Measurements from ENCODE around the gene HSPBP1.

HSPBP1 gene

DNA sequence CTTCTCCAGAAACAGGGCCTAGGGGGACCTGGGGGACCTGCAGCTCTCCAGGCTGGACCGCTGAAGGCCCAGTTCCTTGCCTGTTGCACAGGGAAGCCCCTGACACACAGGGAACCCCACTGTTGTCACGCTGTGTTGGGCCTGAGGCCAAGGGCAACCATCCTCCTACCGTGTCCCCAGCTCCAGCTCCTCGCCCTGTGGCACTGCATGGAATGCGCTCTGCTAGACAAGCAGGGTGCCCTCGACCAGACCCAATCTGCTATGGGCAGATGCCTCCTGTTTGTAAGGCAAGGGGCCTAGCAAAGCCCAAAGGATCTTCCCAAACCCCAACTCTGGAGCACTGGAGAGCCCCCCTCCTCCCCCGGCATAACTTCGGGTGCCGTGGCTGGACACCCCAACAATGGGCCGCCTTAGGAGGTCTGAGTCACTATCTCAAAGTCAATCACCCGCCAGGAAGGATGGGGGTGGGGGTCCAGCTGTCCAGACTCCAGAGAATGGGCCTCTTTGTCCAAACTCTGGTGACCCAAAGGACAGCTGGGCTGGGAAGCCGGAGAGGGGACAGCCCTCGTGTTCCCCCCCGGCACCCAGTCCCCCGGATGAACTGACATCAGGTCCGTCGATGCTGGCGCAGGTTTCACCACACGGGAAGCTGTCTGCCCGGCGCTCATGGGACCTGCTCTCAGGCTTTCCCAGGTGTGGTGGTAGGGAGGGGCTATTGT, 7.6 kb upstream of the HSPBP1 start:
- Mint-ChIP-seq H3K9me3 (no peaks in the 10 kb centered on the region), H3K27ac (peak overlapping the region; percentile 48), H3K36me3 (peaks cover 27% of the 10 kb centered on the region), H3K4me1 (peaks cover 18% of the 10 kb centered on the region), H3K4me3 (no peak overlapping the region)
- DNase-seq (ENCODE audit: low spot score in 2 of 2) (no peak), ATAC-seq (peak; percentile 45)

DNA sequence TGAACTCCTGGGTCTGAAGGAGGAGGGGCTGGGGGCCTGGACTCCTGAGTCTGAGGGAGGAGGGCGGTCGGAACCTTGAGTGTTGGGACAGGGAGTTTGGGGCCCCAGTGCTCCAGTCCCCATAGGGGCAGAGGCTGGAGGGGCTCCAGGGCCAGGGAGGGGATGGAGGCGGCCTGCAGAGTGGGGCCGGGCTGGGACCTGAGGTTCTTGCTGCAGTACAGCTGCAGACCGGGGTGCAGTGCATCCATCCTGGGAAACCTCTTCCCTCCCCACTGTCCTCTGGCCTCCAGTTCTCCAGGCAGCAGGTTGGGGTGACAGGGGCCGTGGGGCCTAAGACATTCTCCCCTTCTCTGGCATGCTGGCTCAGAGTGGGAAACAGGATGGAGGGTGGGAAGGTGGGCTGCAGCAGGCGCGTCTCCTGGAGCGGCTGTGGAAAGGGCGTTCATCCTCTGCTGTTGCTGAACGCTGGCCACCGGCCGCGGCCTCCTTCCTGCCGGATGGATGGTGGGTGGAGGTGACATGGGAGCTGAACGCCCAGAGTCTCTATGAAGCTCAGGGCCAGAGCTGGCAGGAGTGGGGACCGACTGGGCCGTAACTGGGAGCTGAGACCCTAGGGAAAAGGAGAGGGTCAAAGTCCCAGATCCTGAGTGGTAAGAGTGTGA, 5.5 kb upstream of the HSPBP1 start:
- H3K27ac Mint-ChIP-seq, result peak overlapping the region; percentile 68

DNA sequence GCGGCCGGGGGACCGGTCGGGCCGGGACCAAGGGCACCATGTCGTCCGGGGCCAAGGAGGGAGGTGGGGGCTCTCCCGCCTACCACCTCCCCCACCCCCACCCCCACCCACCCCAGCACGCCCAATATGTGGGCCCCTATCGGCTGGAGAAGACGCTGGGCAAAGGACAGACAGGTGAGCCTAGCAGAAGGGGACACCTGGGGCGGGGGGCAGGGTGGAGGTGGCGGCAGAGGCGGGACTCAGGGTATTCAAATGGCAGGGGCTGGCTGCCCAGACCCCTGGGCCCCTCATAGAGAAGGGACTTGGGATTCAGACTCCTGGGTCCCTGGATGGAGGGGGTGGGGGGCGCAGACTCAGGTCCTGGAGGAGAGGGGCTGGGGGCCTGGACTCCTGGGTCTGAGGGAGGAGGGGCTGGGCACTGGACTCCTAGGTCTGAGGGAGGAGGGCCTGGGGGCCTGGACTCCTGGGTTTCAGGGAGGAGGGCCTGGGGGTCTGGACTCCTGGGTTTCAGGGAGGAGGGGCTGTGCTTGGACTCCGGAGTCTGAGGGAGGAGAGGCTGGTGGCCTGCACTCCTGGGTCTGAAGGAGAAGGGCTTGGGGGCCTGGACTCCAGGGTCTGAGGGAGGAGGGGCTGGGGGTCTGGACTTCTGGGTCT, 4.6 kb upstream of the HSPBP1 start:
- ATAC-seq, result no peak
- Mint-ChIP-seq H3K4me3 (peak overlapping the region; percentile 75), H3K4me1 (peaks cover 39% of the 10 kb centered on the region), H3K36me3 (peaks cover 10% of the 10 kb centered on the region), H3K27ac (peak overlapping the region; percentile 68), H3K9me3 (no peaks in the 10 kb centered on the region)
- no peak for DNase-seq (ENCODE audit: low spot score in 2 of 2)

More for the DNA sequence above, 5.5 kb upstream of the HSPBP1 start:
- H3K4me1 Mint-ChIP-seq, result peaks cover 30% of the 10 kb centered on the region
- peak overlapping the region; percentile 75 for H3K4me3 Mint-ChIP-seq
- DNase-seq (ENCODE audit: low spot score in 2 of 2) (no peak), ATAC-seq (no peak)
- H3K36me3 Mint-ChIP-seq, result peaks cover 10% of the 10 kb centered on the region
- no peaks in the 10 kb centered on the region for H3K9me3 Mint-ChIP-seq

DNA sequence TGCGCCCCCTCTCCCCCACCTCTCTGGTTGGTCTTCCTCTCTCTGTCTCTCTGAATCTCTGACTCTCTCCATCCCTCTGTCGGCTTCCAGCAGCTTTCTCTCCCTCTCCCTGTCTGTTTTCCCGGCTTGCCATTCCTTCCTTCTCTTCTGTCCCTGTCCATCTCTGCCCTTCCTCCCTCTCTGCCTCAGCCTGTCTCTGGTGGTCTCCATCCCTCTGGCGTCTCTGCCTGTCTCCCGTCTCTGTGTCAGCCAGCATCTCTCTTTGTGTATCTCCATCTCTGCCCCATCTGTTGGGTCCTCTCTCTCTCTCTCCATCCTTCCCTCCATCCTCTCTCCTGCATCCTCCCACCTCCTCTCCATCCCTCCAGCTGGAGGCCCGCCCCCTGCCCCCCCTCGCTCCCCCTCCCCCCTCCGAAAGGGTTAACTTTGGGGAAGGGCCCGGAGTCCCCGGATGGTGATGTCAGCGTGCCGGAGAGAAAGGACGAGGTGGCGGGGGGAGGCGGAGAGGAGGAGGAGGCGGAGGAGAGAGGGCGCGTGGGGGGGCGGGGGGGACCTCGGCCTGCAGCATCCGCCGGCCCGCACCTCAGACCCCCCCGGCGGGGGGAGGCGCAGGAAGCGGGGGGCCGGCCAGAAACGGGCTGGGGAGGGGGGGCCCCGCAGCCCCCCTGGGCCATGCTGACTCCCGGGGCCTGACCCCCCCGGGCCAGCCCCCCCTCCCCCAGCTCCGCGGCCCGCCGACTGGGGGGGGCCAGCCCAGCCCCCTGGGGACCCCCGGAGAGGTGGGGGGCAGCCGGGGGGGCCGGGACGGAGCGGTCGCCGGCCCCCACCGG, 3.9 kb upstream of the HSPBP1 start, which contains the start of gene BRSK1:
BRSK1 (plus strand) TSS at position 450 of the 830 bp plus-strand sequence. CDS start 446 bp downstream, outside the sequence.
- Mint-ChIP-seq H3K9me3 (no peaks in the 10 kb centered on the region), H3K4me3 (peak within 1 kb of the TSS; percentile 75), H3K27ac (peak within 1 kb of the TSS; percentile 93), H3K4me1 (peaks cover 45% of the 10 kb centered on the region), H3K36me3 (peaks cover 7% of the 10 kb centered on the region)
- ATAC-seq (no peak), DNase-seq (ENCODE audit: low spot score in 2 of 2) (no peak)

DNA sequence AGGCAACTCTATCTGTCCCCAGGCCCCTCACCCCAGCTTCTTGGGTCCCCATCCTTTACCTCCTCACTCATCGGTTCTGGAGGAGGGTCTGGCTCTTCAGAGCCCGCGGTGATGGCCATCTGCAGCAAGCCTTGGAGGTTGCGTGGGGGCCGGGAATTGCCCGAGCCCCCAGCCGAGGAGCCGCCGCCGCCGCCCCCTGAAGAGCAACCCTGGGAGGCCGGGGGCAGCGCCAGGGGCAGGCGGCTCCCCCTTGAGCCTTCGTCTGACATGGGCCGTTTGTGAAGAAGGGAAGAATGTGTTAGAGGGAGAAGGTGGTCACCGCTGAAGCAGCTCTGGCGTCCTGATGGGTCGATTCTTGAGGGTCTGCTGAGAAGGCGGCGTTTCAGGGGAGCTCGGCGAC, 570 bp downstream of the HSPBP1 start:
- peaks cover 34% of the 10 kb centered on the region for H3K36me3 Mint-ChIP-seq
- H3K4me3 Mint-ChIP-seq, result peak overlapping the region; percentile 100
- ATAC-seq (no peak), DNase-seq (ENCODE audit: low spot score in 2 of 2) (no peak)
- peak overlapping the region; percentile 98 for H3K27ac Mint-ChIP-seq
- peaks cover 58% of the 10 kb centered on the region for H3K4me1 Mint-ChIP-seq
- H3K9me3 Mint-ChIP-seq, result no peaks in the 10 kb centered on the region

DNA sequence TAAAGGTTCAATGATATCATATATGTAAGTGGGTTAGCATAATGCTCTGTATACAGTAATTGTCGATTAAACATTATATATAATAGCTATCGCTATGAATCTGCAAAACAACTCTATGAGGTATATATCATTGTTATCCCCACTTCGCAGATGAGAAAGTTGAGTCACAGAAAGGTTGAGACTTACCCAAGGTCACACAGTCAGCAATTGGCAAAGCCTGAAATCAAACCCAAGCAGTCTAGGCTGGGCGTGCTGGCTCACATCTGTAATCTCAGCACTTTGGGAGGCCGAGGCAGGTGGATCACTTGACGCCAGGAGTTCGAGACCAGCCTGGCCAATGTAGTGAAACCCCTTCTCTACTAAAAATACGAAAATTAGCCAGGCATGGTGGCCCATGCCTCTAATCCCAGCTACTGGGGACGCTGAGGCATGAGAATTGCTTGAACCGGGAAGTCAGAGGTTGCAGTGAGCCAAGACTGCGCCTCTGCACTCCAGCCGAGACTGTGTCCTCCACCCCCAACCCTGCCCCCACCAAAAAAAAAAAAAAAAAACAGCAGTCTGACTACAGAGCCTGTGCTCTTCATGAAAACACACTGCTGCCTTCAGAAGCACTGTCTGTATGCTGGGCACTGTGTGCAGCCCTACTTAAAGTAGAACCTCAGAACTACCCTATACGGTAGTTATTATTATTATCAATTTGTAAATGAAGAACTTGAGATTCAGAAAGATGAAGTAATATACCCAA, 1.3 kb downstream of the HSPBP1 start:
- Mint-ChIP-seq H3K27ac (peak overlapping the region; percentile 98), H3K9me3 (no peaks in the 10 kb centered on the region), H3K4me1 (peaks cover 55% of the 10 kb centered on the region), H3K4me3 (peak overlapping the region; percentile 100), H3K36me3 (peaks cover 37% of the 10 kb centered on the region)
- DNase-seq (ENCODE audit: low spot score in 2 of 2) (no peak), ATAC-seq (no peak)

DNA sequence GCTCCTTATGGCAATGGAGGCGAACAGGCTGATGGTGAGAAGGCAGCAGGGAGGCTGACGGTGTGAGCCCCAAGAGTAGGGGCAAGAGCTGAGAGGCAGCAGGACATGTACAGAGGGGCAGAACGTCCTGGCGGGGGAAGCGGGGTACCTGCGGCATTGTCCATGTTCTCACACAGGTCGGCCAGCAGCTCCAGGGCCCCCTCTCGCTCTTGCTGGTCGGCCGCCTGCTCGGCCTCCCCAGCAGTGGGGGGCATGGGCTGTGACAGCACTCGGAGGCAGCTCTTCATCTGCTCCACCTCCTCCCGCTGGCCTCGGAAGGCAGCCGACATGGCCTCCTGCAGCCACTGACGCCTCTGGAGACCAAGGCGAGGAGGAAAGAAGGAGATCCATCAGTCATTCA, 2.4 kb downstream of the HSPBP1 start:
- ATAC-seq (no peak), DNase-seq (ENCODE audit: low spot score in 2 of 2) (no peak)
- peak overlapping the region; percentile 92 for H3K27ac Mint-ChIP-seq
- H3K4me1 Mint-ChIP-seq, result peaks cover 45% of the 10 kb centered on the region
- peak overlapping the region; percentile 100 for H3K4me3 Mint-ChIP-seq
- peaks cover 47% of the 10 kb centered on the region for H3K36me3 Mint-ChIP-seq
- H3K9me3 Mint-ChIP-seq, result no peaks in the 10 kb centered on the region

DNA sequence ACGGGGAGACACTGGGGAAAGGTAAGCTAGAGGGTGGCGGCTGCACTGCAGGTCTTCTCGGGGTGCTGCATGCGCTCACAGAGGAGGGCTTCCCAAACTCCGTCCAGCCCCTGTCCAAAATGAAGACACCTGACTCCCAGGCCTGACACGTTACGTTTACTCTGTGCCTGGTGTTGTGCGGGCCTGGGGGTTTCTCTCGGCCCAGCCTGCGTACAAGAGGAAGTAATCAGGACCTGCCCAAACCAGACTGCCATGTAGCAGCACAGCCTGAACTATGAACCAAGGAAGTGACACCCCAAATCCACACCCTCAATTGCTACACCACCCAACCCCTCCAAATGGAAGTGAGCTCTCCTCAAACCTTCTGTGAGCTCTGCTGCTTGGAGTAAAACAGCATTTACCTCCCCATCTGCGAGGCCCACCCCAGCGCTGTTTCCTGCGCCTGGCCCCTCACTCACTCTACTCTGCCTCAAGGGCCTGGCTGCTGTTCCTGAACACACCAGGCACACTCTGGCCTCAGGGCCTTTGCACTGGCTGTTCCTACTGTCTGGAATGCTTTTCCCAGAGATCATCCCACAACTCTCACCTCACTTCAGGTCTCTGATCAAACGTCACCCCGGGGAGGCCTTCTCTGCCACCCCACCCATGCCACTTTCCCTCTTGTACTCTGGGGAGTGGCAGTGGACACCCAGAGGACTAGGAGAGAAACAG, 3.0 kb downstream of the HSPBP1 start:
- peaks cover 54% of the 10 kb centered on the region for H3K36me3 Mint-ChIP-seq
- ATAC-seq (no peak), DNase-seq (ENCODE audit: low spot score in 2 of 2) (no peak)
- no peaks in the 10 kb centered on the region for H3K9me3 Mint-ChIP-seq
- H3K4me3 Mint-ChIP-seq, result peak overlapping the region; percentile 100
- peaks cover 45% of the 10 kb centered on the region for H3K4me1 Mint-ChIP-seq
- H3K27ac Mint-ChIP-seq, result peak overlapping the region; percentile 92

DNA sequence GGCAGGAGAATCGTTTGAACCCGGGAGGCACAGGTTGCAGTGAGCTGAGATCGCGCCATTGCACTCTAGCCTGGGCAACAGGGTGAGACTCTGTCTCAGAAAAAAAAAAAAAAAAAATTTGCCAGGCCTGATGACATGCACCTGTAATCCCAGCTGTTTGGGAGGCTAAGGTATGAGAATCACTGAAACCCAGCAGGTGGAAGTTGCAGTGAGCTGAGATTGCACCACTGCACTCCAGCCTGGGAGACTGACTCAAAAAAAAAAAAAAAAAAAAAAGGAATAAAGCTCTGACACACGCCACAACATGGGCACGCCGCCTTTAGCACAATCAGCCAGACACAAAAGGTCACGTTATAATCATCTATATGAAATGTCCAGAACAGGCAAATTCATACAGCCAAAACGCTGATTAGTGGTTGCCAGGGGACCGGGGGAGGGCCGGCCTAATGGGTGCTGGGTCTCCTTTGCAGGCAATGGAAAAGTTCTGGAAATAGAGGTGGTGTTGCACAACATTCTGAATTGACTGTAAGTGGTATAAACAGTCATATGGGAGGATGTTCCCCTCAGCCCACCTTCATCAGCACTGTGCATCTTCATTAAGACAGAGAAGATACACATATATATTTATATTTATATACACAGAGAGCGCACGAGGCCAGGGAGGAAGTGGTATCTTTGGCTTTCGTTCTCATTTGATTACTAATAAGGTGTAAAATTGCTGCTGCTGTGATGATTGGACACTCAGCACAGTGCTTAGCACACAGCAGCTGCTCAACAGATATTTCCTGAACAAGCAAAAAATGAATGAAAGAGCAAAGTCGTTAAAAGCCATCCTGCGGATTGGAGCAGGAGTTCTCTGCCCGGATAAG, 3.8 kb downstream of the HSPBP1 start:
- ATAC-seq (peak; percentile 65), DNase-seq (ENCODE audit: low spot score in 2 of 2) (no peak)
- H3K27ac Mint-ChIP-seq, result peak overlapping the region; percentile 92
- peaks cover 61% of the 10 kb centered on the region for H3K36me3 Mint-ChIP-seq
- no peaks in the 10 kb centered on the region for H3K9me3 Mint-ChIP-seq
- H3K4me3 Mint-ChIP-seq, result peak overlapping the region; percentile 100
- peaks cover 40% of the 10 kb centered on the region for H3K4me1 Mint-ChIP-seq

DNA sequence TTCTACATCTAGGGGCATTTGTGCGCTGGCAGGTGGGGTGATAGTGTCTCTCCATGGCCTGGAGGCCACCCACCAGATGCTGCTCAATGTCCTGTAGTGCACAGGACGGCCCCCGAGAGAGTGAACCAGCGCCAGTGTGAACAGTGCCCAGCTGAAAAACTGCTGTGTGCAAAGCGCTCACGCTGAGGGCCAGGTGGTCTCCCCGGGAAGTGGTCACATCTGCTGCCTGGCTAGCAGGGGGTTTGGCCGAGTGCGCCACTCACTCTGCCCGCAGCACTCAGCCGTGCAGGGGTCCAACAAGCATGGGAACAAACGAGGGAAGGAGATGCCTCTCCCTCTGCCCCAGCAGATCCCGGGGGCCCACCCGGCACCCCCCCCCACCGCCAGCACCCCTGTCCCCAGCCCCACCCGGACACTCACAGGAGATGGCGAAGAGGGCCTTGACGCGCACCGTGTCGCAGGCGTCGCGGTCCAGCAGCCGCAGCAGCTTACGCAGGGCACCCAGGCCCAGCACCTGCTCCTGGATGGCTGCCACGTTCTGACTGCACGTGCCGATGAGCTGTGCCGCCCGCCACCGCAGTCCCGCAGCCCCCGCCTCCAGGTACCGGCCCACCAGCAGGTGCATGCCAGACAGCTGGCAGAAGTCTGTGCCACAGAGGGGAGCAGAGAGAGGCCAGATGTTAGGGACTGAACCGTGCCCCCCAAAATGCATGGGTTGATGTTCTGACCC, 5.8 kb downstream of the HSPBP1 start:
- Mint-ChIP-seq H3K4me1 (peaks cover 20% of the 10 kb centered on the region), H3K4me3 (no peak overlapping the region), H3K9me3 (no peaks in the 10 kb centered on the region), H3K27ac (no peak overlapping the region), H3K36me3 (peaks cover 63% of the 10 kb centered on the region)
- ATAC-seq (no peak), DNase-seq (ENCODE audit: low spot score in 2 of 2) (no peak)

DNA sequence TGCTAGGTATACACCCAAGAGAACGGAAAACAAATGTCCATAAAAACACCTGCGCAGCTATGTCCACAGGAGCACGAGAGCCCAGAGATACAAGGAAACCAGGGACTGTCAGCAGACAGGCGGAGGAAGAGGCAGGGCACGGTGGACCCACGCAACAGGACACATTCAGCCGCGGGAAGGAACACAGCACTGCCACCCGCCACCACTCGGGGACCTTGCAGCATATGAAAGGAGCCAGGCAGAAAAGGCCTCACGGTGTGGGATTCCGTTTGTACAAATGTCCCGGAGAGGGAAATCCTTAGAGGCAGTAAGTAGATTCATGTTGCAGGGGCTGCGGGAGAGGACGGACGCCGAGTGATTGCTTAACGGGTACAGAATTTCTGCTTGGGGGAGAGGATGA, 7.8 kb downstream of the HSPBP1 start:
- Mint-ChIP-seq H3K4me3 (no peak overlapping the region), H3K27ac (peak overlapping the region; percentile 21), H3K9me3 (no peaks in the 10 kb centered on the region), H3K36me3 (peaks cover 60% of the 10 kb centered on the region), H3K4me1 (peaks cover 11% of the 10 kb centered on the region)
- DNase-seq (ENCODE audit: low spot score in 2 of 2), result no peak
- no peak for ATAC-seq

DNA sequence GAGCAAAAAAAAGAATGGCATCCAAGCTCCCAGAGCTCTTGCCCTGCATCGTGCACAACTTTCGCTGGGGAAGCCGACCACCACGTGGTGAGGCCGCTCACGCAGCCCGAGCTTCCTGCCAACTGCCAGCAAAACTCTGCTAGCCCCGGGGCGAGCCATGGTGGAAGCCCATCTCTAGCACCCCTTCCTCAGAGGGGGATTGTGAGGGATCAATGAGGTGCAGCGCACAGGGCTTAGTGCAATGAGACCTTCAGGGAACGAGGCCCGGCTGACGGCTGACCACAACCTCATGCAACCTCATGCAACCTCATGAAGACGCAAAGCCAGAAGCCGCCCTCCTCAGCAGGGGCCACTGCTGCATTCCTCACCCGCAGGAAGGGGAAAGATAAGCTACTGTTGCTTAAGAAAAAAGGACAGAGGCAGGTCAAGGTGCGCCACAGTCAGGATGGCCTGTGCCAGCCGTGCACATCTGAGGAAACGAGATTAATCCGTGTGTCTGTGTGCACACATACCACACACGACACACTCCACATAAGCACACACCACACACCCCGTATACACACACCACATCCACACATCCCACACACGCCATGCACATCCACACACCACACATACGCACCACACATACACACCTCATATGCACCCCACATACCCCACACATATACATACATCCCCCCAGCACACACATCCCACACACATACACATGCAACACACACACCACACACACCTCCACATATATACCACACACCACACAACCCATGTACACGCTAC, 9.6 kb downstream of the HSPBP1 start:
- DNase-seq (ENCODE audit: low spot score in 2 of 2) (no peak), ATAC-seq (peak; percentile 19)
- no peak overlapping the region for H3K4me3 Mint-ChIP-seq
- peaks cover 55% of the 10 kb centered on the region for H3K36me3 Mint-ChIP-seq
- no peak overlapping the region for H3K27ac Mint-ChIP-seq
- H3K4me1 Mint-ChIP-seq, result peaks cover 9% of the 10 kb centered on the region
- peaks cover 4% of the 10 kb centered on the region for H3K9me3 Mint-ChIP-seq

All from stimulated activated effector memory CD8-positive, alpha-beta T cell treated with anti-CD3 and anti-CD28 coated beads, Interleukin-12 subunit alpha, Interleukin-12 subunit beta, amount 100 ng/mL, for 72 hours (primary cell).